NCI-H1436 (cell line): ENCODE measurements around the gene KCTD19.

Source experiments
- DNase-seq: peaks from one replicate; lab custom pipeline; 2025; lab: John Stamatoyannopoulos, UW

Gene KCTD19

DNA sequence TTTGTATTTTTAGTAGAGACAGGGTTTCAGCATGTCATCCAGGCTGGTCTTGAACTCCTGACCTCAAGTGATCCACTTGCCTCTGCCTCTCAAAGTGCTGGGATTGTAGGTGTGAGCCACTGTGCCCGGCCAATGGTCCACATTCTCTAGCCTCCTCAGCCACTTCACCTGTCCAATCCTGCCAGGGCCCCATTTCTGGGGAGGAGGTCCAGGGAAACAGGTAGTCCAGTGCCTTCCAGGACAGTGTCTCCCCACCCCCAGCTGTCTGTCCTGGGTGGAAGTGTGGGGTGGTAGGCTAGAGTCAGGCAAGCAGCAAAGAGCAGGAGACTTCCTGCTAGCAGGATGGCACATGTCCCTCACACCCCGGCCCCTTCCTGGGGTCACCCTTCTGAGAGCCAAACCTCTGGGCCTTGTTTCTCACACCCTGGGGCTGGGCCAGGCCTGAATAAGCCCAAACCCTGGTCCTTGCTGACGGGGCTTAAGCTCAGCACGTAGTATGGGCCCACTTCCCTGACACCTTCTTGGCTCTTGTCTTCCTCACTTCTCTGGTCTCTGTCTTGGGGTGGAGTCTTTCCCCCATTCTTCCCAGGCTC, 84.3 kb downstream of the KCTD19 start:
- no peak for DNase-seq

DNA sequence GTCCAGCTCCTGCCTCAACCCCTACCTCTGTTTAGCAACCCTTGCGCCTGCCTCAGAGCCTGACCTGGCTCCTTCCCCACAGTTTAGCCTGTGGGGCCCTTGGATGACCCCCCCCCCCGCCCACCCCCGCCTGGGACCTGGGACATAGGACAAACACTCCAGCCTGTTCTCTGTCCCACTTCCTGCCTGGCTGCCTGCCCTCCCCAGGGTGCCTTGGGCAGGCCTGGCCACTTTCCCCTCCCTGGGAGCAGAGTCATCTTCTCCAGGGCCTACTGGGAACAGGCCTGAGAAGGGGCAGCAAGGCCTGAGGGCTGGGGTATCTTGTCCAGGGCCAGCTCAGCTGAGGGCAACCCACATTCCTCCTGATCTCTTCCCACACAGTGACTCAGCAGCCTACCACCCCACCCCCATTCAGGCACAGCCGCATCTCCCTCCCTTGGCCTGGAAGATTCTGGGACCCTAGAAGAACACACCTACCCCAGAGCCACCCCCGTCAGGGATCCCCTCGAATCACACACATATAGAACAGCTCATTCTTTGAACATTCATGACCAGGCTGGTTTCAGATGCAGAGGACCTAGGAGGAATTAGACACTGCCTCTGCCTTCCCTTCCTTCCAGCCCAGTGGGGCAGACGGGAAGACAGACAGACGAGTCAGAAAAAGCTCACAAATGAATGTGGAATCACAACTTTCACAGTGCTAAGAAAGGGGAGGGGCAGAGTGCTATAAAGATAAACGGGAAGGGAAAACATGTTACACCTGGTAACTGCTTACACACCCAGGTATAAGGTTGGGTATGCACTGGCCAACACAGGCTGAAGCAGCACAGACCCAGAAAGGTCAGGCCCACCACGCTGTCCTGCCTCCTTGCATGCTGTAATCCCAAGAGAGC, 85.3 kb downstream of the KCTD19 start:
- DNase-seq = no peak

DNA sequence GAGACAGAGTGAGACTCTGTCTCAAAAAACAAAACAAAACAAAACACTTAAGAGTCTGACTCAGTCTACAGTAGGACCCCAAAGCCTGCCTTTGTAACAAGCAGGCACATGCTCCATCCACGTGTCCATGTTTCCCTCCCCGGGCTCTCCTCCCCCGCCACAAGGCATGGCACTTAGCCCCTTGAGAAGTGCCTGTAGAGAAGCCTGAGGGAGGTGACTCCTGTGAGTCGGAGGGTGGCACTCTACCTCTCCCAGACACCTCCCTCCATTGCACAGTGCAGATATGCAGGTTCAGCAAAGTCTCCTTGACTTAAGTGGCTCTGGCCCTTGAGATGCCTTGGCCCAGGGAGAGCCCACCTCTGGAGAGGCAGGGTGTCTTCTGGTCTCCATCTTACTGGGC, 86.0 kb downstream of the KCTD19 start:
- DNase-seq = no peak
